Effector memory CD4-positive, alpha-beta T cell (primary cell): ENCODE results near the gene IKZF5.

Experiments
- DNase-seq, 3 donors: peaks; one replicate each; pipeline ENCODE4 v3.0.0-alpha.2; 2020
- H3K27ac ChIP-seq: 2 replicates; pipeline ENCODE4 v1.7.0; 2013; ENCODE audit warnings: mild to moderate bottlenecking, low read length, moderate library complexity; ENCODE audit not compliant: insufficient read depth, poor library complexity, severe bottlenecking
- H3K27me3 ChIP-seq: replicated peaks from 2 replicates; pipeline ENCODE4 v1.7.0; 2013; ENCODE audit warnings: mild to moderate bottlenecking, low read length; ENCODE audit not compliant: insufficient read depth, control insufficient read depth, poor library complexity, severe bottlenecking
- H3K36me3 ChIP-seq: 2 replicates; pipeline ENCODE4 v1.7.0; 2013; ENCODE audit warnings: mild to moderate bottlenecking, low read length, moderate library complexity; ENCODE audit not compliant: control insufficient read depth, insufficient read depth
- H3K4me1 ChIP-seq: 2 replicates; pipeline ENCODE4 v1.7.0; 2013; ENCODE audit warnings: low read length, mild to moderate bottlenecking; ENCODE audit not compliant: control insufficient read depth, insufficient read depth, poor library complexity, severe bottlenecking
- H3K4me3 ChIP-seq: 2 replicates; pipeline ENCODE4 v1.7.0; 2013; ENCODE audit warnings: low read length, low read depth, mild to moderate bottlenecking; ENCODE audit not compliant: insufficient read depth, poor library complexity, severe bottlenecking
- H3K9me3 ChIP-seq: 2 replicates; pipeline ENCODE4 v1.7.0; 2013; ENCODE audit warnings: mild to moderate bottlenecking, low read length, moderate library complexity; ENCODE audit not compliant: control insufficient read depth

The IKZF5 gene

GRCh38 chr10:122999347-122999746 lies 9.2 kb downstream of the IKZF5 start:
- DNase-seq: no peak
- no peak overlapping the region for H3K27ac ChIP-seq
- H3K4me3 ChIP-seq: no peak overlapping the region
- no peaks in the 10 kb centered on the region for H3K27me3 ChIP-seq
- H3K9me3 ChIP-seq: no peaks in the 10 kb centered on the region
- H3K4me1 ChIP-seq: no peaks in the 10 kb centered on the region
- peaks cover 36% of the 10 kb centered on the region for H3K36me3 ChIP-seq

GRCh38 chr10:122998934-122999333 lies 9.7 kb downstream of the IKZF5 start:
- Histone ChIP-seq H3K4me3 (no peak overlapping the region), H3K9me3 (no peaks in the 10 kb centered on the region), H3K27me3 (no peaks in the 10 kb centered on the region), H3K4me1 (no peaks in the 10 kb centered on the region), H3K36me3 (peaks cover 41% of the 10 kb centered on the region), H3K27ac (no peak overlapping the region)
- DNase-seq: no peak

DNA sequence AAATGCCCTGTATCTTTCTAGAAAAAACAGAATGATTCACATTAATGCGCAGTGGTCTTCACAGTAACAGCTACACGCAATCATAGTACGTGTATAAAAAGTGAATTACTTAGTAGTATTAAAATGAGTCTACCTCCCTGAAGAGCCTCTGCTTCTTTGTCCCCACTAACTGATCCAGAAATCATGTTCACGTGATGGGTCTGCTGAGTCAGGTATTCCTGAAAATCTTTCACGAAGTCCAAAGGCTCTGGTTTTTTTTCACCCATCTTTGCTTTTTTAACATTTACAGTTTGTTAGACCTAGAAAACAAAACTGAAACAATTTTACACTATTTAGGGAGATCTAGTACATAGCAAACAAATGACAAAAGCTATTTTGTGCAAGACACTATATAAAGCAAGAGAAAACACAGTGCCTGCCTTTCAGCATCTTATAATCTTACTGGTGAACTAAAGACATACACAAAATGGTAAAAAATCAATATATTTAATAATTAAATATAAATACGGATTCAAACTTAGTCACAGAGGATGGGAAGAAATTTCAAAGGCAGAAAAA lies 10.2 kb downstream of the IKZF5 start:
- no peaks in the 10 kb centered on the region for H3K4me1 ChIP-seq
- no peaks in the 10 kb centered on the region for H3K9me3 ChIP-seq
- H3K27me3 ChIP-seq: no peaks in the 10 kb centered on the region
- no peak for DNase-seq
- H3K4me3 ChIP-seq: no peak overlapping the region
- H3K27ac ChIP-seq: no peak overlapping the region
- peaks cover 44% of the 10 kb centered on the region for H3K36me3 ChIP-seq

- no peak overlapping the region for H3K4me3 ChIP-seq
- no peak for DNase-seq
- peaks cover 44% of the 10 kb centered on the region for H3K36me3 ChIP-seq
- no peak overlapping the region for H3K27ac ChIP-seq
- H3K4me1 ChIP-seq: no peaks in the 10 kb centered on the region
- H3K9me3 ChIP-seq: no peaks in the 10 kb centered on the region
- no peaks in the 10 kb centered on the region for H3K27me3 ChIP-seq
Observed at GRCh38 chr10:122997864-122998263, 10.7 kb downstream of the IKZF5 start.

DNA sequence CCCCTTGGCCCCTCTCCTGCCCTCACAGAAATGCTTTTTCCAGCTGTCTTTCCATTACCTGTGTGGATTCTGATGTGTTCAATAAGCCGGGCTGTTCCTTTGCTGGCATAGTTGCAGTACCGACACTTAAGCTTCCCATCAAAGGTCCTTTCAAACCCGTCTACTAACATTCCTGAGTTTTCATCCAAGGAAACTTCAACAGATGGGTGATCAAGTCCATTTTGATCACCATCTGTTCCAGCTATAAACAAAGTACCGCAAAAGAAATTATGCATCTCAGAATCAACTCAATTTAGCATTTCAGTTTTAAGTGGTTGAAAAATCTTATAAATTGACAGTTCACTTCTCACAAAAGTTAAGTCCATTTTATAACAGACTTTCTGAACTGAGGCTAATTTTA lies 12.7 kb downstream of the IKZF5 start:
- Histone ChIP-seq H3K36me3 (peaks cover 46% of the 10 kb centered on the region), H3K4me3 (no peak overlapping the region), H3K9me3 (no peaks in the 10 kb centered on the region), H3K4me1 (no peaks in the 10 kb centered on the region), H3K27ac (no peak overlapping the region), H3K27me3 (no peaks in the 10 kb centered on the region)
- DNase-seq: no peak

GRCh38 chr10:122993797-122994336 lies 14.7 kb downstream of the IKZF5 start:
- DNase-seq: no peak
- H3K4me3 ChIP-seq: no peak overlapping the region
- no peaks in the 10 kb centered on the region for H3K4me1 ChIP-seq
- H3K27me3 ChIP-seq: no peaks in the 10 kb centered on the region
- H3K27ac ChIP-seq: no peak overlapping the region
- H3K36me3 ChIP-seq: peaks cover 46% of the 10 kb centered on the region
- H3K9me3 ChIP-seq: no peaks in the 10 kb centered on the region

- Histone ChIP-seq H3K27me3 (no peaks in the 10 kb centered on the region), H3K36me3 (peaks cover 34% of the 10 kb centered on the region), H3K4me3 (no peak overlapping the region), H3K27ac (no peak overlapping the region), H3K9me3 (no peaks in the 10 kb centered on the region), H3K4me1 (no peaks in the 10 kb centered on the region)
- DNase-seq: no peak
Observed at GRCh38 chr10:122992031-122992585, 16.5 kb downstream of the IKZF5 start.

GRCh38 chr10:122990278-122990677 lies 18.3 kb downstream of the IKZF5 start:
- H3K4me3 ChIP-seq: no peak overlapping the region
- no peaks in the 10 kb centered on the region for H3K27me3 ChIP-seq
- no peaks in the 10 kb centered on the region for H3K9me3 ChIP-seq
- H3K4me1 ChIP-seq: no peaks in the 10 kb centered on the region
- no peak for DNase-seq
- no peak overlapping the region for H3K27ac ChIP-seq
- H3K36me3 ChIP-seq: peaks cover 18% of the 10 kb centered on the region

- no peak for DNase-seq
- Histone ChIP-seq H3K4me1 (no peaks in the 10 kb centered on the region), H3K27ac (no peak overlapping the region), H3K4me3 (no peak overlapping the region), H3K36me3 (peaks cover 2% of the 10 kb centered on the region), H3K27me3 (no peaks in the 10 kb centered on the region), H3K9me3 (no peaks in the 10 kb centered on the region)
Observed at GRCh38 chr10:122988501-122988900, 20.1 kb downstream of the IKZF5 start.

DNA sequence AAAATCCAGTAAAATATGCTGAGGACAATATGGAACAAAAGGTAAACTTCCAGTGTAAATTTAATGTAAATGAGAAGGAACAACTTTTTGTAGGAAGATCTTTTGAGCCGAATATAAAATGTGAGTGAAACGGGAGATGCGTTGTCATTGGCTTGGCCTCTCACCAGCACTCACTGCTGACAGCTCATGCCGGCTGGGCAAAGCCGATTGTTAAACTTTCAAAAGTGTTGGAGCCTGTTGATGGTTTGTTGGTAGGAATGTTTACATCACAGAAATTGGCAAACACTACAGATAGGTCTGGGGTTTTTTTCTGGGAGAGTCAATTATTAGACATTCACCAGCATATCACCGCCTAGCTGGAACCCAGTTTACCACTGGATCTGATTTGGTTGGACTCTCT lies 22.3 kb downstream of the IKZF5 start:
- Histone ChIP-seq H3K9me3 (no peaks in the 10 kb centered on the region), H3K4me1 (no peaks in the 10 kb centered on the region), H3K27ac (no peak overlapping the region), H3K4me3 (no peak overlapping the region), H3K27me3 (no peaks in the 10 kb centered on the region), H3K36me3 (peaks cover 3% of the 10 kb centered on the region)
- no peak for DNase-seq
